A549 (cell line): Measurements from ENCODE around the gene MFN2.

Experiments used
- CHD2 ChIP-seq: fragments of 150-350 bp; IDR thresholded peaks from 2 replicates; pipeline ENCODE4 v1.6.1; 2014; ENCODE audit warnings: low read length; ENCODE audit not compliant: partially characterized antibody
- CTCF ChIP-seq: fragments of >200 bp; sonication (Bioruptor Twin); formaldehyde crosslinking; IDR thresholded peaks from 3 replicates; pipeline ENCODE4 v1.5.1; 2016
- ELK1 ChIP-seq: fragments of 150-350 bp; IDR thresholded peaks from 2 replicates; pipeline ENCODE4 v1.6.1; 2014; ENCODE audit warnings: low read depth, mild to moderate bottlenecking, low read length
- JUN ChIP-seq, 2 experiments: fragments of >200 bp; sonication (Bioruptor Twin); formaldehyde crosslinking; IDR thresholded peaks; 2 replicates in 1 of 2; 3 replicates in 1 of 2; pipeline ENCODE4 v1.6.1; 2016 to 2017
- MAX ChIP-seq: IDR thresholded peaks from 2 replicates; pipeline ENCODE4 v1.6.1; 2012
- MYC ChIP-seq: IDR thresholded peaks from 2 replicates; pipeline ENCODE4 v1.6.1; 2012; ENCODE audit warnings: mild to moderate bottlenecking, inconsistent platforms, low read length, improper control_type of control experiment, borderline replicate concordance
- PHF8 ChIP-seq: fragments of 200-600 bp; sonication (generic); IDR thresholded peaks from 2 replicates; pipeline ENCODE4 v1.6.1; 2016; ENCODE audit warnings: low read depth, mild to moderate bottlenecking, antibody characterized with exemption, moderate library complexity, borderline replicate concordance
- POLR2A ChIP-seq: IDR thresholded peaks from 2 replicates; pipeline ENCODE4 v1.6.1; 2012; ENCODE audit warnings: mild to moderate bottlenecking, low read length
- REST ChIP-seq: fragments of 200-600 bp; sonication (generic); IDR thresholded peaks from 2 replicates; pipeline ENCODE4 v1.6.1; 2016; ENCODE audit warnings: antibody characterized with exemption, mild to moderate bottlenecking, moderate library complexity
- USF2 ChIP-seq: fragments of 450-650 bp; IDR thresholded peaks from 2 replicates; pipeline ENCODE4 v1.6.1; 2014; ENCODE audit warnings: antibody characterized with exemption
- ZFP36 ChIP-seq: fragments of 450-650 bp; IDR thresholded peaks from 2 replicates; pipeline ENCODE4 v1.6.1; 2014; ENCODE audit warnings: borderline replicate concordance; ENCODE audit not compliant: partially characterized antibody

GRCh38 chr1:11957897-11958296 is 22.3 kb upstream of the MFN2 start:
- TF ChIP-seq MAX (no peak), ZFP36 (peak; percentile 83), MYC (no peak), JUN (IDR thresholded peaks at IDR 0.05) (no peak), CTCF (no peak), PHF8 (no peak), CHD2 (no peak), REST (no peak), ELK1 (no peak), USF2 (no peak), POLR2A (no peak)
